K562 (cell line): ENCODE measurements around the gene HOXB8. TPM values are rescaled to one million over a fixed set of nuclear protein-coding genes. Genes with fewer than 3 reads are reported as not detected.

ENCODE experiments used
- HDAC1 ChIP-seq, 2 experiments: fragments of 450-650 bp; IDR thresholded peaks; 2 replicates each; pipeline ENCODE4 v1.6.1; 2016 to 2017; ENCODE audit warnings: inconsistent platforms in 1 of 2, mild to moderate bottlenecking in 1 of 2, moderate library complexity in 1 of 2
- RBBP5 ChIP-seq: fragments of 200-600 bp; sonication (generic); IDR thresholded peaks from 2 replicates; pipeline ENCODE4 v1.6.1; 2012; ENCODE audit warnings: borderline replicate concordance, mild to moderate bottlenecking, low read length, control low read depth, inconsistent platforms; ENCODE audit not compliant: insufficient read depth, poor library complexity, severe bottlenecking
- SIN3B ChIP-seq: fragments of 450-650 bp; IDR thresholded peaks from 2 replicates; pipeline ENCODE4 v1.6.1; 2017; ENCODE audit warnings: low read depth, mild to moderate bottlenecking, moderate library complexity
- SRF ChIP-seq, 2 experiments: fragments of 250-450, 450-650 bp in 1 of 2; sonication (Bioruptor Pico) in 1 of 2; sonication (generic) in 1 of 2; formaldehyde crosslinking; IDR thresholded peaks; 2 replicates each; pipeline versions ENCODE4 v1.5.0 to v1.5.1; 2020 to 2022; ENCODE audit warnings: mild to moderate bottlenecking in 1 of 2, missing genetic modification reagents in 1 of 2
- SUPT5H ChIP-seq: fragments of 450-650 bp; IDR thresholded peaks from 2 replicates; pipeline ENCODE4 v1.6.1; 2016
- ZBTB17 ChIP-seq: fragments of 450-650 bp; formaldehyde crosslinking; IDR thresholded peaks from 2 replicates; pipeline ENCODE4 v1.4.0; 2020; ENCODE audit warnings: mild to moderate bottlenecking
- ZNF175 ChIP-seq: fragments of 200-800 bp; sonication (Bioruptor generic); IDR thresholded peaks from 2 replicates; pipeline ENCODE4 v1.6.1; 2016; ENCODE audit warnings: low read depth, mild to moderate bottlenecking, missing genetic modification characterization, missing compliant biosample characterization
- ZNF197 ChIP-seq: fragments of 200-800 bp; sonication (Bioruptor generic); IDR thresholded peaks from 2 replicates; pipeline ENCODE4 v1.6.1; 2016; ENCODE audit warnings: low read depth, missing genetic modification characterization, missing compliant biosample characterization
- ZNF507 ChIP-seq: conservative IDR thresholded peaks from 2 replicates; pipeline ENCODE4 v1.6.1; 2017; ENCODE audit warnings: missing genetic modification characterization, missing compliant biosample characterization
- ZNF707 ChIP-seq: fragments of 250-450 bp; sonication (Bioruptor Pico); conservative IDR thresholded peaks from 2 replicates; pipeline ENCODE4 v1.8.0; 2022; ENCODE audit warnings: inconsistent platforms, mild to moderate bottlenecking, moderate library complexity
- polyA plus RNA-seq, 8 experiments: library from polyadenylated mRNA; depleted of rRNA in 4 of 8; stranded (reverse) in 5 of 8; unstranded in 3 of 8; fragments of >200 nt; fragmentation: Nextera tagmentation in 2 of 8; fragmentation: Illumina TruSeq in 1 of 8; extraction: Ambion mirVana in 2 of 8; extraction: Trizol in 1 of 8; gene quantifications; 2 replicates each; pipeline versions ENCODE4 v1.2.1 to v1.2.3, GENCODE V29; 2011 to 2014; ENCODE audit warnings: inconsistent platforms in 1 of 8, missing spikeins in 1 of 8
- total RNA-seq, 7 experiments: library from RNA; depleted of rRNA in 6 of 7; stranded (reverse); fragments of >200 nt in 6 of 7; fragmentation: Illumina TruSeq in 2 of 7; extraction: Trizol in 2 of 7; gene quantifications; 2 replicates each; pipeline versions ENCODE4 v1.2.1 to v1.2.3, GENCODE V29; 2011 to 2021; ENCODE audit warnings: low replicate concordance in 1 of 7
- TF ChIP-seq, protein P1 (sequence below): fragments of 450-650 bp; formaldehyde crosslinking; IDR thresholded peaks from 2 replicates; pipeline ENCODE4 v1.4.0; 2020; ENCODE audit warnings: mild to moderate bottlenecking, mixed read lengths
- TF ChIP-seq, protein P2 (sequence below): fragments of 250-450 bp; sonication (Bioruptor Pico); IDR thresholded peaks from 2 replicates; pipeline ENCODE4 v1.8.0; 2022; ENCODE audit warnings: inconsistent platforms, mild to moderate bottlenecking, moderate library complexity, borderline replicate concordance
- TF ChIP-seq, protein P3 (sequence below): fragments of 250-450 bp; sonication (Bioruptor Pico); IDR thresholded peaks from 2 replicates; pipeline ENCODE4 v1.6.1; 2021; ENCODE audit warnings: mild to moderate bottlenecking
- TF ChIP-seq, protein P4 (sequence below): sonication (generic); formaldehyde crosslinking; IDR thresholded peaks from 2 replicates; pipeline ENCODE4 v1.8.0; 2023; ENCODE audit warnings: missing genetic modification reagents, mild to moderate bottlenecking, borderline replicate concordance
- TF ChIP-seq, protein P5 (sequence below): fragments of 450-650 bp; IDR thresholded peaks from 2 replicates; pipeline ENCODE4 v1.7.0; 2016; ENCODE audit warnings: borderline replicate concordance

Gene HOXB8
- total and polyA plus RNA-seq, 9 of the 15 experiments (the other 6 are each of a cell fraction or from before 2014, with no cell fraction given): 0.52 to 23.8 (median 3.6) TPM

DNA sequence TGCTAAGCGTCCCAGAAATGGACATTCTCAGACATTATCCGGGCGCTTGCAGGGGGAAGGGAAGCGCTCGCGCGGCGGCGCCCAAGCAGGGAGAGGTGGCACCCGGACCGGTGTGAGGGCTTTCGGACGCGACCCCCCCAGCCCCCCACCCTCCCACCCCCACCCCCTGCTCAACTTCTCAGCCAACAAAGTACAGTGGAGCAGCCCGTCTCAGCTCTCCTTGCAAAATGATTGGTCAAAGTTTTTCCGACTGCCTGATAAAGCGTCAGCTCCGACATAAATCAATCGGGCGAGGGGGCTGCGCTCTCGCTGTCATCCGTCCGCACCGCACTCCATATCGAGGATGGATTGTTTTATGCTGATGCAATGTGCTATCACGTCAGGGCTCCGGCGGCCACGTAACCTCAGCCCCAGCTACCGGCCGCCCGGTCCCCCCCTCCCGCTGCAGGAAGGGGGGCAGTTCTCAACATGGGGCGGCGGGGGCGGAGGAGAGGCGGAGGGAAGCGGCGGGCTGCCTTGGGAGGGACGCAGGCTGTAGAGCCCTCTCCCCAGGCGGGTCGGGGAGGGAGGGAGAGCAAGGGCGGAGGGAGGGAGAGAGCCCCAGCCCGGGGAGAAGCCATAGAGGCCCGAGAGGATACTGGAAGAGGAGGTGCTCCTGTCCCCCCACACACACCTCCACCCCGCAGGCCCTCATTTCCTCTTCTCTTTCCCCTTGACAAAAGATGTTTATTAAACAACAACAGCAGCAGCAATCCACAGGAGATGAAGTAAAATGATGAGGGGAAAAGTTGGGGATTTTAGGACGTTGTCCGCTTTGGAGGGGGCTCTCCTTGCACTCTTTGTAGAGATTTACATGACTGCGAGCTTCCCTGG is 11.4 kb upstream of the HOXB8 start, which contains the start of gene HOXB9 (continued):
- TF ChIP-seq, protein P1, sequence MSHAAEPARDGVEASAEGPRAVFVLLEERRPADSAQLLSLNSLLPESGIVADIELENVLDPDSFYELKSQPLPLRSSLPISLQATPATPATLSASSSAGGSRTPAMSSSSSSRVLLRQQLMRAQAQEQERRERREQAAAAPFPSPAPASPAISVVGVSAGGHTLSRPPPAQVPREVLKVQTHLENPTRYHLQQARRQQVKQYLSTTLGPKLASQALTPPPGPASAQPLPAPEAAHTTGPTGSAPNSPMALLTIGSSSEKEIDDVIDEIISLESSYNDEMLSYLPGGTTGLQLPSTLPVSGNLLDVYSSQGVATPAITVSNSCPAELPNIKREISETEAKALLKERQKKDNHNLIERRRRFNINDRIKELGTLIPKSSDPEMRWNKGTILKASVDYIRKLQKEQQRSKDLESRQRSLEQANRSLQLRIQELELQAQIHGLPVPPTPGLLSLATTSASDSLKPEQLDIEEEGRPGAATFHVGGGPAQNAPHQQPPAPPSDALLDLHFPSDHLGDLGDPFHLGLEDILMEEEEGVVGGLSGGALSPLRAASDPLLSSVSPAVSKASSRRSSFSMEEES: no peak
- TF ChIP-seq ZNF197 (CRISPR knock-in tag): no peak
- no peak for TF ChIP-seq SIN3B
- peak; percentile 83; the same call in 1 of the 2 replicates for TF ChIP-seq ZNF175
- peak; percentile 83 for TF ChIP-seq SUPT5H
- TF ChIP-seq, protein P2, sequence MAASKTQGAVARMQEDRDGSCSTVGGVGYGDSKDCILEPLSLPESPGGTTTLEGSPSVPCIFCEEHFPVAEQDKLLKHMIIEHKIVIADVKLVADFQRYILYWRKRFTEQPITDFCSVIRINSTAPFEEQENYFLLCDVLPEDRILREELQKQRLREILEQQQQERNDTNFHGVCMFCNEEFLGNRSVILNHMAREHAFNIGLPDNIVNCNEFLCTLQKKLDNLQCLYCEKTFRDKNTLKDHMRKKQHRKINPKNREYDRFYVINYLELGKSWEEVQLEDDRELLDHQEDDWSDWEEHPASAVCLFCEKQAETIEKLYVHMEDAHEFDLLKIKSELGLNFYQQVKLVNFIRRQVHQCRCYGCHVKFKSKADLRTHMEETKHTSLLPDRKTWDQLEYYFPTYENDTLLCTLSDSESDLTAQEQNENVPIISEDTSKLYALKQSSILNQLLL (CRISPR knock-in tag): no peak
- TF ChIP-seq, protein P3, sequence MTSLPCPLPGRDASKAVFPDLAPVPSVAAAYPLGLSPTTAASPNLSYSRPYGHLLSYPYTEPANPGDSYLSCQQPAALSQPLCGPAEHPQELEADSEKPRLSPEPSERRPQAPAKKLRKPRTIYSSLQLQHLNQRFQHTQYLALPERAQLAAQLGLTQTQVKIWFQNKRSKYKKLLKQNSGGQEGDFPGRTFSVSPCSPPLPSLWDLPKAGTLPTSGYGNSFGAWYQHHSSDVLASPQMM (CRISPR knock-in tag): no peak
- peak in 1 of 2 experiments; percentile 44; a peak in 1 of 4 replicates for TF ChIP-seq HDAC1 (IDR thresholded peaks at IDR 0.05)
- TF ChIP-seq ZBTB17 (CRISPR knock-in tag): 0 out of 2 replicates have a peak, but pooled peaks have one; percentile 49
- TF ChIP-seq ZNF507 (tag): no peak
- TF ChIP-seq ZNF707: no peak
- no peak for TF ChIP-seq RBBP5
- TF ChIP-seq, protein P4, sequence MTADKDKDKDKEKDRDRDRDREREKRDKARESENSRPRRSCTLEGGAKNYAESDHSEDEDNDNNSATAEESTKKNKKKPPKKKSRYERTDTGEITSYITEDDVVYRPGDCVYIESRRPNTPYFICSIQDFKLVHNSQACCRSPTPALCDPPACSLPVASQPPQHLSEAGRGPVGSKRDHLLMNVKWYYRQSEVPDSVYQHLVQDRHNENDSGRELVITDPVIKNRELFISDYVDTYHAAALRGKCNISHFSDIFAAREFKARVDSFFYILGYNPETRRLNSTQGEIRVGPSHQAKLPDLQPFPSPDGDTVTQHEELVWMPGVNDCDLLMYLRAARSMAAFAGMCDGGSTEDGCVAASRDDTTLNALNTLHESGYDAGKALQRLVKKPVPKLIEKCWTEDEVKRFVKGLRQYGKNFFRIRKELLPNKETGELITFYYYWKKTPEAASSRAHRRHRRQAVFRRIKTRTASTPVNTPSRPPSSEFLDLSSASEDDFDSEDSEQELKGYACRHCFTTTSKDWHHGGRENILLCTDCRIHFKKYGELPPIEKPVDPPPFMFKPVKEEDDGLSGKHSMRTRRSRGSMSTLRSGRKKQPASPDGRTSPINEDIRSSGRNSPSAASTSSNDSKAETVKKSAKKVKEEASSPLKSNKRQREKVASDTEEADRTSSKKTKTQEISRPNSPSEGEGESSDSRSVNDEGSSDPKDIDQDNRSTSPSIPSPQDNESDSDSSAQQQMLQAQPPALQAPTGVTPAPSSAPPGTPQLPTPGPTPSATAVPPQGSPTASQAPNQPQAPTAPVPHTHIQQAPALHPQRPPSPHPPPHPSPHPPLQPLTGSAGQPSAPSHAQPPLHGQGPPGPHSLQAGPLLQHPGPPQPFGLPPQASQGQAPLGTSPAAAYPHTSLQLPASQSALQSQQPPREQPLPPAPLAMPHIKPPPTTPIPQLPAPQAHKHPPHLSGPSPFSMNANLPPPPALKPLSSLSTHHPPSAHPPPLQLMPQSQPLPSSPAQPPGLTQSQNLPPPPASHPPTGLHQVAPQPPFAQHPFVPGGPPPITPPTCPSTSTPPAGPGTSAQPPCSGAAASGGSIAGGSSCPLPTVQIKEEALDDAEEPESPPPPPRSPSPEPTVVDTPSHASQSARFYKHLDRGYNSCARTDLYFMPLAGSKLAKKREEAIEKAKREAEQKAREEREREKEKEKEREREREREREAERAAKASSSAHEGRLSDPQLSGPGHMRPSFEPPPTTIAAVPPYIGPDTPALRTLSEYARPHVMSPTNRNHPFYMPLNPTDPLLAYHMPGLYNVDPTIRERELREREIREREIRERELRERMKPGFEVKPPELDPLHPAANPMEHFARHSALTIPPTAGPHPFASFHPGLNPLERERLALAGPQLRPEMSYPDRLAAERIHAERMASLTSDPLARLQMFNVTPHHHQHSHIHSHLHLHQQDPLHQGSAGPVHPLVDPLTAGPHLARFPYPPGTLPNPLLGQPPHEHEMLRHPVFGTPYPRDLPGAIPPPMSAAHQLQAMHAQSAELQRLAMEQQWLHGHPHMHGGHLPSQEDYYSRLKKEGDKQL (CRISPR knock-in tag): no peak
- TF ChIP-seq SRF (CRISPR knock-in tag; IDR thresholded peaks at IDR 0.05): peak in 1 of 2 experiments; percentile 86; a peak in 2 of 4 replicates
- TF ChIP-seq, protein P5, sequence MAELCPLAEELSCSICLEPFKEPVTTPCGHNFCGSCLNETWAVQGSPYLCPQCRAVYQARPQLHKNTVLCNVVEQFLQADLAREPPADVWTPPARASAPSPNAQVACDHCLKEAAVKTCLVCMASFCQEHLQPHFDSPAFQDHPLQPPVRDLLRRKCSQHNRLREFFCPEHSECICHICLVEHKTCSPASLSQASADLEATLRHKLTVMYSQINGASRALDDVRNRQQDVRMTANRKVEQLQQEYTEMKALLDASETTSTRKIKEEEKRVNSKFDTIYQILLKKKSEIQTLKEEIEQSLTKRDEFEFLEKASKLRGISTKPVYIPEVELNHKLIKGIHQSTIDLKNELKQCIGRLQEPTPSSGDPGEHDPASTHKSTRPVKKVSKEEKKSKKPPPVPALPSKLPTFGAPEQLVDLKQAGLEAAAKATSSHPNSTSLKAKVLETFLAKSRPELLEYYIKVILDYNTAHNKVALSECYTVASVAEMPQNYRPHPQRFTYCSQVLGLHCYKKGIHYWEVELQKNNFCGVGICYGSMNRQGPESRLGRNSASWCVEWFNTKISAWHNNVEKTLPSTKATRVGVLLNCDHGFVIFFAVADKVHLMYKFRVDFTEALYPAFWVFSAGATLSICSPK: no peak
